ENCODE data around the gene ST3GAL4.
"Not testable (repeated sequence)": the region's sequence is repeated elsewhere in the genome, so short reads cannot be mapped to it uniquely, and the experiment has no call there.

Gene ST3GAL4

DNA sequence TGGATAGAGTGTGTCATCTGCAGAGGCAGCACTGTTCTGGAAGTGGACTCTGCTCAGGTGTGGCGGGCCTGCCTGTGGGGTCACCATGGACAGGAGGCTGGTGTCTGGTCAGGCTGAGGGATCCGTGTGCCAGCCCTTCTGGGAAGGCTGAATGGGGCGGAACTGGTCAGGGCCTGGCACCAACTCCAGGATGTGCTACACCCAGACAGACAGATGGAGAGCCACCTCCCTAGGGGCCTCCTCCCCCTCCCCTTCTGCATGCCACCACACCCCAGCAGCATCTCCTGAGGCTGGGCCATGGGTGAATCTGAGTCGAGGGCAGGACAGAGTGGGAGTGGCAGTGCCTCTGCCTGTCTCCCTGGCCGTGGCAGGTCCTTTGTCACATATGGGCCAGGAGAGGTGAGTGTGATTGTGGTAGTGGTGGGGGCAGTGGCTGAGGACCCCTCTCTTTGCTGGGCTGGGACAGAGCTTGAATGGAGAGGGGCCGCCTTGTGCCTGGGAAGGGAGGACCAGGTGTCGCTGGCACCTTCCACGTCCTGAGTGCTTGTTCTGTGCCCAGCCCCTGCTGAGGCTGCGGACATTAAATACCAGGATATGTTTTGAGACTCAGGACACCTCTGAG is 29.1 kb downstream of the ST3GAL4 start:
- no peak for DNase-seq (ENCODE audit: low read depth in 2 of 2, low spot score in 1 of 2)

- no peak for DNase-seq (ENCODE audit: low read depth in 2 of 2, low spot score in 1 of 2)
Measured at GRCh38 chr11:126385991-126386728, 30.7 kb downstream of the ST3GAL4 start.

- not testable (repeated sequence) for DNase-seq (ENCODE audit: low read depth in 2 of 2, low spot score in 1 of 2)
Measured at GRCh38 chr11:126386729-126387071, 31.2 kb downstream of the ST3GAL4 start.

- DNase-seq (ENCODE audit: low read depth in 2 of 2, low spot score in 1 of 2): no peak
Measured at GRCh38 chr11:126387857-126388256, 32.4 kb downstream of the ST3GAL4 start.

GRCh38 chr11:126390272-126390867 is 34.9 kb downstream of the ST3GAL4 start:
- DNase-seq (ENCODE audit: low read depth in 2 of 2, low spot score in 1 of 2): no peak

GRCh38 chr11:126391286-126391954 is 35.9 kb downstream of the ST3GAL4 start:
- DNase-seq (ENCODE audit: low read depth in 2 of 2, low spot score in 1 of 2): no peak

- no peak for DNase-seq (ENCODE audit: low read depth in 2 of 2, low spot score in 1 of 2)
Measured at GRCh38 chr11:126391970-126392632, 36.6 kb downstream of the ST3GAL4 start.

DNA sequence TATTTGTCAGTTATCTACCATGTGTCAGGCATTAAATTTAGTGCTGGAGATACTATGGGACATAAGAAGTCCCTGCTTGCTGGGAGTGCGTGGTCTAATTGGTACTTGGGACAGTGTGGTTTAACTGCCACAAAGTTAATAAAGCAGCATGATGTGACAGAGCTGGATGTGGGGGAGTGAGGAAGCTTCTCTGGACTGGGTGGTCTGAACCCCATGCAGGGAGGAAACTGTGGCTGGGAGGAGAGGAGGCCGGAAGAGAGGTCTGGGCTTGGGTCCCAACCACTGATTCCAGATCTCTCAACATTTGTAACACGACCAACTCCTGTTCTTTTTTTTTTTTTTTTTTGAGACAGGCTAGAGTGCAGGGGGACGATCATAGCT is 37.1 kb downstream of the ST3GAL4 start:
- no peak for DNase-seq (ENCODE audit: low read depth in 2 of 2, low spot score in 1 of 2)

GRCh38 chr11:126393143-126393542 is 37.7 kb downstream of the ST3GAL4 start:
- DNase-seq (ENCODE audit: low read depth in 2 of 2, low spot score in 1 of 2): no peak

- no peak for DNase-seq (ENCODE audit: low read depth in 2 of 2, low spot score in 1 of 2)
Measured at GRCh38 chr11:126394036-126394435, 38.5 kb downstream of the ST3GAL4 start.

GRCh38 chr11:126394634-126395072 is 39.2 kb downstream of the ST3GAL4 start:
- not testable (repeated sequence) for DNase-seq (ENCODE audit: low read depth in 2 of 2, low spot score in 1 of 2)

GRCh38 chr11:126395784-126396183 is 40.3 kb downstream of the ST3GAL4 start:
- DNase-seq (ENCODE audit: low read depth in 2 of 2, low spot score in 1 of 2): not testable (repeated sequence)

GRCh38 chr11:126396266-126396665 is 40.8 kb downstream of the ST3GAL4 start:
- not testable (repeated sequence) for DNase-seq (ENCODE audit: low read depth in 2 of 2, low spot score in 1 of 2)

DNA sequence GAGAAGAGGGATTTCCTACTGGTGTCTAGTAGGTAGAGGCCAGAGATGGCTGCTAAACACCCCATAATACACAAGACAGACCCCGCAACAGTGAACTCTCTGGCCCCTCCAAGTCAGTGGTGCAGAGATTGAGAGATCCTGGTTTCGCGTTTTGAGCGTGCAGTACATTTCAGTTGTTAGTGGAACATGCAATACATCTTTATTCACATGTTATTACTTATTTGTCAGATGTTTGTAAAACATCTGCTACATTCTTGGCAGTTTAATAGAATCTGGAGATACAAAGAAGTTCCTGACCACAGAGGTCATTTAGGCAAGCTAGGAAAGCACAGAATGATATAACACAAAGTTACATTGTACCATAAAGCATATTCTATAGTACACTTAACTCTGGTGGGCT is 41.5 kb downstream of the ST3GAL4 start:
- DNase-seq (ENCODE audit: low read depth in 2 of 2, low spot score in 1 of 2): no peak

- no peak for DNase-seq (ENCODE audit: low read depth in 2 of 2, low spot score in 1 of 2)
Measured at GRCh38 chr11:126398296-126398695, 42.8 kb downstream of the ST3GAL4 start.

DNA sequence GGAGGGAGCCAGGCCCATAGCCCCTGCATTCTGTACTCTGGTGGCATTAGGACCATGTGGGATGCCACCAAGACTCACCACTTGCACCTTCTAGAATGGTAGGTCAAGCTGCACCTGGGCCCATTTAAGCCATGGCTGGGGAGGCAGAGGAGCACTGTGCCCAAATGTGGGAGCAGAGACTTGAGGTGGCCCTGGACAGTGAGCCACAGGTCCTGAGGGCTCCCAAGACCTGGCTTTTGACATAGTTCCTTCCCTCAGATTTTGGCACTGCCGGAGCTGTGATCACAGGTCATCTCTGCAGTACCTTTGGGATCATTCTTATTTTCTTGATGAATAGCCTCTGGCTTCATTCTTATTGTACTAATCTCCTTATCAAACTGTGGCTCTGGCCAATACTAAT is 43.2 kb downstream of the ST3GAL4 start:
- DNase-seq (ENCODE audit: low read depth in 2 of 2, low spot score in 1 of 2): no peak

DNA sequence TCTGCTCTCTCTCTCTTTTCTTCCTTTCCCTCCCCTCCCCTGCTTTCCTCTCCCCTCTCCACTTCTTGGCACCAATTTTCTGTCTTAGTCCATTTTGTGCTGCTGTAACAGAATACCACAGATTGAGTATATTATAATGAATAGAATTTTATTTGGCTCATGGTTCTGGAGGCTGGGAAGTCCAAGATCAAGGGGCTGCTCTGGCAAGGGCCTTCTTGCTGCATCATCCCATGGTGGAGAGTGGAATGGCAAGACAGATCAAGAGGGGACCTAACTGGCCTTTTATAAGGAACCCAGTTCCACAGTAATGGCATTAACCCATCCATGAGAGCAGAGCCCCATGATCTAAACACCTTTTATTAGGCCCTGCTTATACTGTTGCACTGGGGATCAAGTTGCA is 44.5 kb downstream of the ST3GAL4 start:
- DNase-seq (ENCODE audit: low read depth in 2 of 2, low spot score in 1 of 2): no peak

DNA sequence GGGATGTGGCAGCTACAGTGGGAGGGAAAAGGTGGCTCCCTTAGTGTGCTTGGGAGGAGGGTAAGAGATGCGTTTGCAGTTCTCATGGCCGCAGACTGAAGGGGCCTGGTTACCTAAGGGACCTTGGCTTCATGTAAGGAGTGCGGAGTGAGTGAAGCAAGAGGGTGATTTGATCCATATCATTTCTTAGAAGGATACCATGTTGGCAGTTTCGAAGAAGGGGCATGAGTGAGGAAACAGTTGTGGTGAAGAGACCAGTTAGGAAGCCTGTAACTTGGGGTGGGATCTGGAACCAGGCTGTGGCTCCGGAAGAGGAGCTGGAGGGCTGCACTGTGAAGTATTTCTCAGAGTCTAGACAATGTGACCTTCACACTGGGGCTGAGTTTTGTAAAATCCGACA is 45.0 kb downstream of the ST3GAL4 start:
- DNase-seq (ENCODE audit: low read depth in 2 of 2, low spot score in 1 of 2): no peak

GRCh38 chr11:126403022-126403581 is 47.6 kb downstream of the ST3GAL4 start:
- no peak for DNase-seq (ENCODE audit: low read depth in 2 of 2, low spot score in 1 of 2)

DNA sequence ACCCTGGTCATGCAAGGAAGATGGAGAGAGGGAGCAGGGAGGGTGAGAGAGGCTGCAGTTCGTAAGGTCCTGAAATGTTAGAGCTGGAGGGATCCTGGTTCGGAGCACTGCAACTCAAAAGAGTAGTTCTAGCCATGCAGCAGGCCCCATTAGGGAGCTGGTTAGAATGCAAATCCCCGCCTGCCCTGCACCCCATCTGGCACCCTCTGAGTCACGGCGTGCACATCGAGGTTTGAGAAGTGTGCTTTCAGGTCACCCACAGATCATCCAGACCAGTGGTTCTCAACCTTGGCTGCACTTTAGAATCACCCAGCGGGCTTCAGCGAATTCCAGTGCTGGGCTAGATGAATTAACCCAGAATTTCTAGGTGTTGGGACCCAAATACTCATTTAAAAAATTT is 48.2 kb downstream of the ST3GAL4 start:
- no peak for DNase-seq (ENCODE audit: low read depth in 2 of 2, low spot score in 1 of 2)

GRCh38 chr11:126404367-126404766 is 48.9 kb downstream of the ST3GAL4 start:
- DNase-seq (ENCODE audit: low read depth in 2 of 2, low spot score in 1 of 2): no peak

Data from stimulated activated CD8-positive, alpha-beta memory T cell treated with anti-CD3 and anti-CD28 coated beads, Interleukin-4, amount 100 ng/mL, for 4 hours (primary cell).